Kidney epithelial cell (primary cell): ENCODE measurements around the gene C1orf74. TPM values are rescaled to one million over a fixed set of nuclear protein-coding genes. Genes with fewer than 3 reads are reported as not detected.

Source experiments
- DNase-seq: peaks from one replicate; pipeline ENCODE4 v3.0.0-alpha.2; 2010; ENCODE audit warnings: low read depth
- H3K27me3 ChIP-seq: 2 replicates; pipeline ENCODE4 v1.6.0; 2011; ENCODE audit warnings: low read length; ENCODE audit not compliant: control insufficient read depth, insufficient read depth
- H3K36me3 ChIP-seq: 2 replicates; pipeline ENCODE4 v1.5.1; 2011; ENCODE audit warnings: low read length; ENCODE audit not compliant: control insufficient read depth, insufficient read depth
- H3K4me3 ChIP-seq: 2 replicates; pipeline ENCODE4 v1.5.1; 2011; ENCODE audit warnings: low read depth, mild to moderate bottlenecking, control low read depth, low read length
- CTCF ChIP-seq: IDR thresholded peaks from 2 replicates; pipeline ENCODE4 v1.5.1; 2011; ENCODE audit warnings: mild to moderate bottlenecking, moderate library complexity, low read length, control low read depth, inconsistent platforms; ENCODE audit not compliant: insufficient read depth, poor library complexity, severe bottlenecking
- total RNA-seq: library from RNA; depleted of rRNA; stranded (reverse); fragments of >200 nt; gene quantifications from 2 replicates; pipeline ENCODE4 v1.2.3, GENCODE V29; 2015

Gene C1orf74
- total RNA-seq, 1 donor from 2014 or later: 12.4 TPM

DNA sequence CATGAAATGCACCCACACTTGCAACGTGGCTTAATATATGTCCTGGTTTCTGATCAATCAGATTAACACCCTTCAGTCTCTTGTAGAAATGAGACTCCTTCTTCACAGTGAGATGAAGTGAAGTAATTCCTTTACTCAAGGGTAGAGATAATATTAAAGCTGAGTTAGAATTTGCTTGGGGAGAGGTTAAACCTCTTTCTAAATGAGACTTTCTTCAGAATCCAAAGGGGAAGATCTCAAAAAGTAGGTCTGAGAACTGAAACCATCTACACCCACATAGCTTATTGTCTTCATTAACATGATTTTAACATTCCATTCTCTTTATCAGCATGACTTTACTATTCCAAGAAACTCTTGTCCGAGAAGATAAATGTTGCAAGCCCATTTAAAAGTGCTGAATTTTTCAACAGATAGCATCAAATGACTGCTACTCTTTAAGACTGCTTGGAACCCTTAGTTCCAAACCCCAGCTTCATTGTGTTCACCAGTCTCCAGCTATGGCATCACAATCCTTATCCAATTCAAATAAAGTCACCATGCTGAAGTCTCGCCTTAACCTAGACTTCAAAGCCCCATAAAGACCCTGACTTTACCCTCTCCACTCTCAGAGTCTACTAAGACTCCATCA, 47.8 kb downstream of the C1orf74 start:
- Histone ChIP-seq H3K27me3 (no peaks in the 10 kb centered on the region), H3K4me3 (no peak overlapping the region), H3K36me3 (no peaks in the 10 kb centered on the region)
- no peak for TF ChIP-seq CTCF
- no peak for DNase-seq

DNA sequence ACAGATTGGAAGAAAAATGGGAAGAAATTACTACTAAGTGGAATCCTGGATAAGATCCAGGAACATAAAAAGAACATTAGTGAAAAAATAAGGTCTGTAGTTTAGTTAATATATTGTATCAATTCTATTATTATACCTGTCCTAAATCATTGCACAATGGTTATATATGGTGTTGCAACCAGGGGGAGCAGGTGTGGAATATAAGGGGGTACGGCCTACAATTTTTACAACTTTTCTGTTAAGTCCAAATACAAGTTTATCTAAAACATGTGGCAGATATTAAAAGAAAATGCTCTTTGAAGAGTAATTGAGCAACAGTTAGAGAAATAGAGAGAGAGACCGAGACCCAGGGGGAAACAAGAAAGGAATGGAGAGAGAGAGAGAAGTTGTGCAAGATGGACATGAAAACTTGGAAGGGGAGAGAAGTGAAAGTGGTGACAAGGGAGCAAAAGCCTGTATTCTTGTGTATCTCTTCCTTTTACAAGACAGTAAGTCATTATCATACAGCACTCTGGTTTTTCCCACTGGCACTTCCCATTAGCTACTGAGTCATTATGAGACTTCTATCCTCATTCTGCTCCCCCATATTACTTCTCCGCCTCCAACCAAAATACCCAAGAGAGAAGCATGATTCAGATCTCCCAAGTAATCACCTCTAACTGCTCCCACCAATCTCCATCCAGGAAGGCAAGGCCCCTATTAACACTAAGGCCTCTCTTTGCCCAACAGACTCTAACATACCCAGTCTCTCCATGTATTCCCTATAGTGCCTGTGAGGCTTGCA, 50.8 kb downstream of the C1orf74 start:
- TF ChIP-seq CTCF: no peak
- Histone ChIP-seq H3K36me3 (no peaks in the 10 kb centered on the region), H3K4me3 (no peak overlapping the region), H3K27me3 (no peaks in the 10 kb centered on the region)
- no peak for DNase-seq

DNA sequence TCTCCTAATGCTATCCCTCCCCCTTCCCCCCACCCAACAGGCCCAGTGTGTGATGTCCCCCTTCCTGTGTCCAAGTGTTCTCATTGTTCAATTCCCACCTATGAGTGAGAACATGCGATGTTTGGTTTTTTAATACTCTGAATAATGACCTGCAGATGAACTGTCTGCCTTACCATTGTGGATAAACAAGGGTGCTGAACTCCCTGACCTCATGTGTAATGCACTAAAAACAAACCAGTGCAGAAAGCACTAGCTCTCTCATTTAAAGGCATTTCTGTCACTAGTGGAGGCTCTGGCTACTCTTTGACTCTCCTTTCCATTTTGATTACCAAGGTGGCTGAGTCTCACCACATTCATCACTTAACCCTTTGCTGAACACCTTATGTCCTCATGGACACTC, 51.6 kb downstream of the C1orf74 start:
- no peaks in the 10 kb centered on the region for H3K27me3 ChIP-seq

DNA sequence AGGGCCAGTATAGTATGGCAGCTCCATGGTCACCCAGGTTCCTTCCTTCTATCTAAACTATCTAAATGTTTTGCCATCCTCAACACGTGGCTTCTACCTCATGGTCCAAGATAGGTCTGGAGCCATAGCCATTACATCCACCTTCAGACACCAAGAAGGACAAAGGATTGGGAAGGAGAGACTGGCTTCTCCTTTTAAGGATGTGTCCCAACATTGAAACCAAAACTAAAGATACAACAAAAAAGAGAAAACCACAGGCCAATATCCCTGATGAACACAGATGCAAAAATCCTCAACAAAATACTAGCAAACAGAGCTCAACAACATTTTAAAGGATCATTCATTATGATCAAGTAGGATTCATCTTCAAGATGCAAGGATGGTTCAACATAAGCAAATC, 54.9 kb downstream of the C1orf74 start:
- H3K4me3 ChIP-seq: no peak overlapping the region
- no peaks in the 10 kb centered on the region for H3K27me3 ChIP-seq
- no peak for TF ChIP-seq CTCF
- no peaks in the 10 kb centered on the region for H3K36me3 ChIP-seq
- DNase-seq: no peak

More for the DNA sequence above, 51.6 kb downstream of the C1orf74 start:
- no peak overlapping the region for H3K4me3 ChIP-seq
- no peak for TF ChIP-seq CTCF
- no peak for DNase-seq
- H3K36me3 ChIP-seq: no peaks in the 10 kb centered on the region

Other genes starting within 250 kb of the C1orf74 start
- gene CAMK1G, start 200.8 kb downstream of the C1orf74 start, total RNA-seq: 0.14 and 0.21 TPM in 2 replicates
- 343 and 348 TPM in 2 replicates for gene LAMB3, start 132.1 kb downstream of the C1orf74 start, total RNA-seq
- gene G0S2, start 109.1 kb downstream of the C1orf74 start, total RNA-seq: 112 and 164 TPM in 2 replicates
- gene HSD11B1, start 79.7 kb downstream of the C1orf74 start, total RNA-seq: 2.0 and 2.1 TPM in 2 replicates
- gene TRAF3IP3, start 28.5 kb downstream of the C1orf74 start, total RNA-seq: not detected in 2 replicates
- 90.1 and 99.7 TPM in 2 replicates for gene IRF6, start 21.6 kb upstream of the C1orf74 start, total RNA-seq
- 14.6 and 15.7 TPM in 2 replicates for gene UTP25, start 43.4 kb upstream of the C1orf74 start, total RNA-seq
- gene SYT14, start 153.7 kb upstream of the C1orf74 start, total RNA-seq: 28.1 and 32.6 TPM in 2 replicates